HG02571 (cell line): Measurements from ENCODE around the gene TYK2.

ENCODE experiments used
- ATAC-seq: cut with Tn5 transposase; IDR thresholded peaks from one replicate; pipeline ENCODE4 v1.9.1; 2021; ENCODE audit warnings: mild to moderate bottlenecking, moderate library complexity; ENCODE audit not compliant: unreplicated experiment

The TYK2 gene

DNA sequence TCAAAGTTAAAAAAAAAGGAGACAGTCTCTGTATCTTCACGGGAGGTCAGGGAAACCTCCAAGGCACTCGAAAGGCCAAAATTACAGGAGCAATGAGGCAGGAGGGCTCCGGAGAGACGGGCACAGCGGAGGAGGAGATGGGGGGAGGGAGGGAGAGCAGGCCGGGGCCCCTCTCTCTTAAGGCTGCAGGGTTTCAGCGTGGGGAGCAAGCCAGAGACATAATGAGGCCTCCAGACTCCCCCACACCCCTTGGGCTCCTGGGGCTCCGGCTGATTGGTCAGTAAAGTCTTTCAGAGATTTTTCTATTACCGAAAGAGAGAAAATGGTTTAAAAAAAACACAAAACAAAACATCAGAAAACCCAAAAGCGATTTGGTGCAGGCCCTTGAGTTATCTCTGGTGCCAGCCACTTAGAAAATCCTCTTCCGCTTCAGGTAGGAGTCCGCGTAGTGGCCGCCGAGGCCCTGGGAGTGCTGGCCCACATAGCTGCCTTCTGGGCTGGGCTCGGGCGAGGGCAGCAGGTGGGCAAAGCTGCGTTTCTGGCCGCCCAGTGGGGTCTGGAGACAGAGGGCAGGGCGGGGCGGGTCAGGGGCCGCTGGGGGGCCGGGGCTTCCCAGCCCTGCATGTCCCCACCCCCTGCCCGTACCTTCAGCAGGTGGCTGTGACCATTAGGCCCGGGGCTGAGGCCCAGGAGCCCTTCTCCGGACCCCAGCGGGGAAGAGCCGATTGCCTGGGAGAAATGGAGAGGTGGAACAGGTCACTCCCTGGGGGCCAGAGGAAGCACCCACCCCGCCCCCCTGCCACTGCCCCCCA, 63.1 kb downstream of the TYK2 start:
- ATAC-seq: no peak

DNA sequence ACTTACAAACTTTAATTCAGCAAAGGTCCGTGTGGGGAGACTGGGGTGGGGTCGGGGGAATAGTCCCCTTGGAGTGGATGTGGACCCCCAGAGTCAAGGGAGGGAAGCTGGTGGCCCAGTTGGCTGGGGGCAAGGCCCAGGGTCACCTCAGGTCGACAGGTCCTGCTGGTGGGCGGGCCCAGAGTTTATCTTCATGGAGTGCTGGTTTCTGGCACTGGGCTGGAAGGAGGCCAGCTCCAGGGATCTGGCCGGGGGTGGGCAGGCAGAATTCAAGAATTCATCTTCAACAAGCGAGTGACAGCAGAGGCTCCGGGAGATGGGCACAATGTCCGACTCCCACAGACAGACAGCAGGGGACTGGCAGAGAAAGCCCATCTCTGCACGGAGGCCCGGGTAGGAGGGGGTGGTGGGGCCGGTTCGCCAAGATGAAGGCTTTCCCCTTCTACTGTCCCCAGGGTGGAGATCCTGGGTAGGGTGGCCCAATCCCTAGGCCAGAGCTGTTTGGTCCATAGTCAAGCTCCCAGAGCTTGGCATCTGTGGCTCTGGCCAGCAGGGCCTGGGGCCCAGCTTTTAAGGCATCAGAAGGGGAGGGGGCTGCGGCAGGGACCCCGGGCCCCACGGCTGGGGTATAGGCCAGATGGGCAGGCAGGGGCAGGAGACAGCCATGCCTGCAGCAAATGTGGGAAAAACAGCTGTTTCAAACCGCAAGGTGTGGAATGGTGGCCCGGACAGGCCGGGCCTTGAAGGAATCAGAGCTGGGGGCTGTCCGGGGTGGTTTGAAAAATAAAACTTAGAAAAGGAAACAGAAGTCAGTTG, 63.9 kb downstream of the TYK2 start:
- no peak for ATAC-seq

DNA sequence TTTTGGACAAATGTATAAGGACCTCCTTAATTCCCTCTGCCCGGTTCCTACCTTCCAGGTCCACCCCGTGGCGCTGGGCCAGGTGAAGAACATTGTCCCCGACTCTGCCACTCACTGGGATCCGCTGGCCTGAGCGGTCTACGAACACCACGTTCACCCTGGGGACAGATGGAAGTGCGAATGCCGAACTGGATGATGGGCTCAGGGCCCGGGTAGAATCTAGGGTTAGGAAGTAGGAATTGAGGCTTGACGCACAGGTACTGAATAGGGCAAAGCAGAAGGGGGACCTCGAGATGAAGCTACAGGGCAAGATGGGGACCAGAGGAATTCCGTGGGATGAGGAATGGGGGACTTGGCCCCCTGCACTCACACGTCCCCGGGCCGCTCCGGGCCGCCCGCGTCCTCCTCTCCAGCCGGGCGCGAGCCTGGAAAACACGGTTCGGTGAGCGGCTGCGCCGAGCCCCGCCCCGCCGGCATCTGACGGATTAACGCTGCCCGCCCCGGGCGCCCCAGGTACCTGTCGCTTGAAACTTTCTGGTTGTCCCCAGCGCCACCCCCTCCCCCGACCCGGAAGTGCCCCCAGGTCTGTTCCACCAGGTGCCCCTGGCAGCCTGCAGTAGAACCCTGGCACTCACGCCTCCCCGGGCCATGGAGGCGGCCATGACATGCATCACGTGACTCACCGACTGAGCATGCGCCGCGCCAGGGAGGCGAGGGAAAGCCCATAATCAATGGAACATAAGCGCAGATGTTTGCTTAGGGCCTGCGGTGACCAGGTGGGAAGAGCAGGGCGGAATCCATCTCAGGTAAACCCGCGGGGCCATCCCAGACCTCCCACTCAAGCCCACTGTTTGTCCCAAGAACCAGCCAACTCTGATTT, 64.8 kb downstream of the TYK2 start, which contains the start of gene FDX2:
Gene FDX2 (minus strand): TSS at position 681 of the 880 bp plus-strand sequence. CDS start 19 bp downstream, at position 662.
- no peak for ATAC-seq

GRCh38 chr19:10309423-10309822, 70.9 kb downstream of the TYK2 start, which contains the start of gene ZGLP1:
ZGLP1 (minus strand) TSS chr19:10309815.
- no peak for ATAC-seq

DNA sequence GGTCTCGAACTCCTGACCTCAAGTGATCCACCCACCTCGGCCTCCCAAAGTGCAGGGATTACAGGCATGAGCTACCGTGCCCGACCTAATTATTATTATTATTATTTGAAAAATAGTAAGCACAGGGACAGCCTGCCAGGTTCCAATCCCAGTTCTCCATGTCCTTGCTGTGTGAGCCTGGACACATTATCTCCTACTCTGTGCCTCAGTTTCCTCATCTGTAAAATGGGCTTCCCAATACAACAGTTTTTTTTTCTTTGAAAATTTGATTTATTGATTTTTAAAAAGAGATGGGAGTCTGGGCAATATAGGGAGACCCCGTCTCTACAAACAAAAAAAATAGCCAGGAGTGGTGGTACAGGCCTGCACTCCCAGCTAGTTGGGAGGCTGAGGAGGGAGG, 74.0 kb downstream of the TYK2 start:
- ATAC-seq: no peak

DNA sequence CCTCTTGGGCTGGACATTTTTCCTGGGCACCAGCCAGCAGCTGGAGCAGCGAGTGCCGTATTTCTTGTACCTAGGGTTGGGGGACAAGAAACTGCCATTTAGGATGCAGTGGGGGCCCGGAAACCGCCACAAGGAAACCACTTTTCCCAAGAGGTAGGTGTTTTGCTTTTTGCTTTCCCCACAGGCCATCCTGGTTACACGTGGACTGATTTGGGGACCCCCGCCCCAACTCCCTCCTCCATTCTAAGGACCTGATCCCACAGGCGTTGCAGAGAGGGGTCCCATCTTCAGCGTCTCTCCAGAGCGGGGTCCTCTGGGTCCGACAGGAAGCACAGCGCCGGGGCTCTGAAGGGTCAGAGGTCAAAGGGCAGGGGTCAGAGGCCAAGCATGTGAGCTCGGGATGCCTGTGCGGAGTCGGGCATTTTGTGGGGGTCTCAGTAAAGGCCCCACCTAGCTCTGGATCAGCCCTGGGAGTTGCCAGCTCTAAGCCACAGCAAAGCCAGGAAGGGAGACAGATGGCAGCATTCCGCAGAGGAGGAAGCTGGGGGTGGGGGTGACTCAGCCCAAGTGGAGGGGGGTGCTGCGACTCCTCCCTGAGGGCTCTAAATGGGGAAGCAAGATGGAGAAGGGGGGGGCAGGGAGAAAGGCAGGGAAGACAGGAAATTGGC, 75.1 kb downstream of the TYK2 start:
- no peak for ATAC-seq
